Heart left ventricle (tissue), 13 donors: ENCODE measurements around the gene SMIM32.

Experiments
- POLR2A ChIP-seq, 2 donors: fragments of 450-650 bp; IDR thresholded peaks; one replicate each; pipeline ENCODE4 v1.6.1; 2017; ENCODE audit warnings: antibody characterized with exemption in 2 of 2, mild to moderate bottlenecking in 2 of 2, moderate library complexity in 2 of 2
- TF ChIP-seq, protein P1 (sequence below), 12 donors: fragments of 200-600 bp; sonication (generic) in 4 of 12; IDR thresholded peaks; one replicate each; pipeline versions ENCODE4 v1.5.0 to v1.8.0; 2018 to 2022; ENCODE audit warnings: antibody characterized with exemption in 12 of 12, mild to moderate bottlenecking in 5 of 12
- donor health status: ischemic (EF 13 %, LVEDD 7.1; RV severe dilation, severe dysfunction).
- donor health status: DM: no; HTN: yes; CAD: no.
- donor health status: DM: no; HTN: no; CAD: no.
- donor health status: ischemic (EF 25% LVEDD 6.9; RV normal size, moderate dysfunction).
- donor health status: ischemic (EF 25% LVEDD 5.7; RV mildly dilated, moderate dysfunction).
- donor health status: ischemic (EF 35%, LVEDD 5.7; RV mildly dilated, moderate dysfunction).
- donor health status: nonischemic (EF 11% LVEDD 7.7; RV severe dilation, severe dysfunction).
- donor health status: DM: yes; HTN: yes; CAD: no.
- donor health status: PGD.
- donor health status: ischemic (EF 29% LVEDD 5.4; RV normal size, mild dysfunction).
- donor health status: nonischemic (EF 23%, LVEDD 6.1; RV moderate dilation, normal function).

DNA sequence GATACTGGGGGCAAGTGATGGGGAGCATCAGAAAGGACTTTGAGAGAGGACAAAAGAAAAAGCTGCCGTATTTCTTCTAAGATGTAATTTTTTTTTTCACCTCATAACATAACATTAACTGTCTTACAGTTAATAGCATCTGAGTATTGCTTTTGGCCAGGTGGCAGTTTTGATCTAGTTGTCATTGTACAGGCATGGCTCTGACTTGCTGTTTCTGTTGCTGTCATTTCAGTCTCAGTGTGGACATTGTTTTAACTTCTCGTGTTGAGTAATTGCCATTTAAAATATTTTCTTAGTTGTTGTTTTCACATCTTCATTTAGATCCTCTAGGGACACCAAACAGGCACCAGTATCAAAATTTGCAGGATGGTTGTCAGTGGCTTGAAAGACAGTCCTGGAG, 47.9 kb downstream of the SMIM32 start:
- TF ChIP-seq, protein P1, sequence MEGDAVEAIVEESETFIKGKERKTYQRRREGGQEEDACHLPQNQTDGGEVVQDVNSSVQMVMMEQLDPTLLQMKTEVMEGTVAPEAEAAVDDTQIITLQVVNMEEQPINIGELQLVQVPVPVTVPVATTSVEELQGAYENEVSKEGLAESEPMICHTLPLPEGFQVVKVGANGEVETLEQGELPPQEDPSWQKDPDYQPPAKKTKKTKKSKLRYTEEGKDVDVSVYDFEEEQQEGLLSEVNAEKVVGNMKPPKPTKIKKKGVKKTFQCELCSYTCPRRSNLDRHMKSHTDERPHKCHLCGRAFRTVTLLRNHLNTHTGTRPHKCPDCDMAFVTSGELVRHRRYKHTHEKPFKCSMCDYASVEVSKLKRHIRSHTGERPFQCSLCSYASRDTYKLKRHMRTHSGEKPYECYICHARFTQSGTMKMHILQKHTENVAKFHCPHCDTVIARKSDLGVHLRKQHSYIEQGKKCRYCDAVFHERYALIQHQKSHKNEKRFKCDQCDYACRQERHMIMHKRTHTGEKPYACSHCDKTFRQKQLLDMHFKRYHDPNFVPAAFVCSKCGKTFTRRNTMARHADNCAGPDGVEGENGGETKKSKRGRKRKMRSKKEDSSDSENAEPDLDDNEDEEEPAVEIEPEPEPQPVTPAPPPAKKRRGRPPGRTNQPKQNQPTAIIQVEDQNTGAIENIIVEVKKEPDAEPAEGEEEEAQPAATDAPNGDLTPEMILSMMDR (IDR thresholded peaks at IDR 0.05) = no peak
- no peak for TF ChIP-seq POLR2A (IDR thresholded peaks at IDR 0.05)
